ENCODE data around the gene PIGZ. TPM values are rescaled to one million over a fixed set of nuclear protein-coding genes. Genes with fewer than 3 reads are reported as not detected.

The PIGZ gene
- total and polyA plus RNA-seq, 2 experiments from 2014 or later: 3.9 to 7.6 TPM

DNA sequence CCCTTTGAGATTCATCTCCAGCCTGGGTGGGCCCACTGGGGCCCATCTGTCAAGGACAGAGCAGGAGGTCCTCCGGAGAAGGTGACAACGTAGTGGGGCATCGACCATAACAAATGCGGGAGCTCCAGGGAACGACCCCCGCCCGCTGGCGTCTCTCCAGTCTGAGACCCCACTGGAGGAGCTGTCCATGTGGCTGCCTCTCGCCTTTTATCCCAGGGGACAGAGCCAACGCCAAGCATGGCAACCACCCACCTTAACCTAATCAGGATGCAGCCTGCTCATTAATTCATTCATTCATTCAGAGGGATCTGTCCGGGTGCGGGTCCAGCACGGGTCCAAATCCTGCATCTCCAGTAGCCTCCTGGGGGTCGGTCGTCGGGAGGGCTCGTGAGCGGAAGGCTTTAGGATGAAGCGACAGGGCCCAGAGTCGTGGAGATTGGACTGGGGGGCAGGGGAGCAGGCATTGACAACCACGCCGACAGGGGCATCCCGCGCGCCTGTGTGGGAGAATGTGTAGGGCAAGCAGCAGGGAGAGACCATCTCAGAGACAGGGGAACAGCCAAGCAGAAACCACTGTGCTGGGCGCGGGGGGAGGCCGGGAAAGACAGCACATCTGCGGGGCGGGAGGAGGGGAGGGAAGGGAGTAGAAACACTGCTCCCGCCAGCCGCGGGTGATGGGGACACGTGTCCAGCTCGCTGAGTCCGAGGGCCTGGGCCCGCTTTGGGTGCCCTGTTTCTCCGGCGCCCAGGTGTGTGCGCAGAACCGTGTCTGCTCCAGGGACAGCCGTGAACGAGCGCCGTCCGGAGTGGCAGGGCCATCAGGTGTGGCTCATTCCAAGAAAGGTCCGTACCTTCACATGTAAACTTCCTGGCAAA is 1.9 kb downstream of the PIGZ start:
- Histone ChIP-seq H3F3A (ENCODE audit: insufficient read depth) (no peaks in the 10 kb centered on the region), H4K20me1 (ENCODE audit: insufficient read depth) (no peaks in the 10 kb centered on the region), H3K27me3 (replicated peaks; ENCODE audit: insufficient read depth) (no peaks in the 10 kb centered on the region), H3K36me3 (ENCODE audit: low read depth) (no peaks in the 10 kb centered on the region), H3K9me2 (ENCODE audit: insufficient read depth) (no peaks in the 10 kb centered on the region), H3K4me2 (ENCODE audit: unreplicated experiment) (no peak overlapping the region), H2AFZ (no peak overlapping the region), H3K9me3 (ENCODE audit: low read depth) (no peaks in the 10 kb centered on the region), H3K9ac (no peak overlapping the region), H3K27ac (no peak overlapping the region), H3K4me3 (no peak overlapping the region), H3K4me1 (ENCODE audit: insufficient read depth) (no peaks in the 10 kb centered on the region), H3K79me2 (ENCODE audit: insufficient read depth) (no peaks in the 10 kb centered on the region)
- DNase-seq: no peak
- TF ChIP-seq EZH2phosphoT487 (IDR thresholded peaks at IDR 0.05; ENCODE audit: insufficient read depth, low read depth) (no peak), EZH2 (IDR thresholded peaks at IDR 0.05; ENCODE audit: insufficient read depth, poor library complexity, severe bottlenecking) (no peak)
- in situ Hi-C loops (cut with MboI): no loop called here
- WGBS, 2 experiments (ENCODE audit: low coverage in 1 of 2, low lambda C conversion rate in 2 of 2, missing lambda C conversion rate in 2 of 2): 78 to 82% methylated on average over 31 to 47 of the region's 47 CpGs

DNA sequence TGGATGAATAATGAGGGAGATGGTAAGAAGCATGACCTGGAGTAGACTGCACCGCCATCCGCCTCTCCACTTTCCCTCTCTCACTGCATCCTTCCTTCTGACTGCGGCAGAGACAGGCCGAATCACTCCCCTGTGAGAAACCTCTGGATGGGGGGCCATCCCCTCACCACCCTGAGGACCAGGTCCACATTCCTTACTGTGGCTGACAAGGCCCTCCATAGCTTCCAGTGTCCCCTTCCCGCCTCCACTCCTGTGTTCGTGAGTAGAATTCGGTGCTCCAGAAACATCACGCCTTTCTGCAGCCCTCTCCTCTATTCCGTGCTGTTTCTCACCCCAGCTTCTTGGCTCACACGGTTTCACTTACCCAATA is 2.8 kb downstream of the PIGZ start:
- H3K79me2 ChIP-seq (ENCODE audit: insufficient read depth): no peaks in the 10 kb centered on the region
- H3K27ac ChIP-seq: no peak overlapping the region
- H3K27me3 ChIP-seq (replicated peaks; ENCODE audit: insufficient read depth): no peaks in the 10 kb centered on the region
- WGBS, 2 experiments (ENCODE audit: low coverage in 1 of 2, low lambda C conversion rate in 2 of 2, missing lambda C conversion rate in 2 of 2): 89 to 90% methylated on average over 10 of the region's 10 CpGs
- H3K9me3 ChIP-seq (ENCODE audit: low read depth): no peaks in the 10 kb centered on the region
- no peaks in the 10 kb centered on the region for H3F3A ChIP-seq (ENCODE audit: insufficient read depth)
- in situ Hi-C loops (cut with MboI): no loop called here
- no peaks in the 10 kb centered on the region for H3K4me1 ChIP-seq (ENCODE audit: insufficient read depth)
- no peak overlapping the region for H3K9ac ChIP-seq
- H3K4me2 ChIP-seq (ENCODE audit: unreplicated experiment): no peak overlapping the region
- H2AFZ ChIP-seq: no peak overlapping the region
- no peak overlapping the region for H3K4me3 ChIP-seq
- no peak for DNase-seq
- no peaks in the 10 kb centered on the region for H3K36me3 ChIP-seq (ENCODE audit: low read depth)
- TF ChIP-seq EZH2 (IDR thresholded peaks at IDR 0.05; ENCODE audit: insufficient read depth, poor library complexity, severe bottlenecking): no peak
- TF ChIP-seq EZH2phosphoT487 (IDR thresholded peaks at IDR 0.05; ENCODE audit: insufficient read depth, low read depth): no peak
- H3K9me2 ChIP-seq (ENCODE audit: insufficient read depth): no peaks in the 10 kb centered on the region
- H4K20me1 ChIP-seq (ENCODE audit: insufficient read depth): no peaks in the 10 kb centered on the region

DNA sequence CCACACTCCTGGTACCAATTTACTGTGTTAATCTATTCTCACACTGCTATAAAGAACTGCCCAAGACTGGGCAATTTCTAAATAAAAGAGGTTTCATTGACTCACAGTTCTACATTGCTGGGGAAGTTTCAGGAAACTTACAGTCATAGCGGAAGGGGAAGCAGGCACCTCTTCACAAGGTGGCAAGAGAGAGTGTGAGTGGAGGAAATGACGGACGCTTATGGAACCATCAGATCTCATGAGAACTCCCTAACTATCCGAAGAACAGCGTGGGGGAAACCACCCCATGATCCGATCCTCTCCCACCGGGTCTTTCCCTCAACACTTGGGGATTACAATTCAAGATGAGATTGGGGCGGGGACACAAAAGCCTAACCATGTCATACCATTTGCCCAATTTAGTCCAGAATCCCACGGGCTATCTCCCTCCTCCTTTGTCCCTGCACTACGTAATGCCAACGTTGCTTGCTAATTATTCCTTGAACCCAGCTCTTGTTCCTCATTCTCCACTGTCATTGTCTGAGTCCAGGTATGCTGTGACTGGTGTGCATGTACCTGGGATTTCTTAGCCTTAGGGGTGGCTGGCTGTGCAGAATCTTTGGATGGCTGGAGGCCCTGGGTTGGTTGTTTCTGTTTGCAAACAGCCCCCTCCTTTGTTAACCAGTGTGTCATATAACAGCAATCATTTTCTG is 3.4 kb downstream of the PIGZ start:
- Histone ChIP-seq H3K9ac (no peak overlapping the region), H3K4me2 (ENCODE audit: unreplicated experiment) (no peak overlapping the region), H4K20me1 (ENCODE audit: insufficient read depth) (no peaks in the 10 kb centered on the region), H3K79me2 (ENCODE audit: insufficient read depth) (no peaks in the 10 kb centered on the region), H3K36me3 (ENCODE audit: low read depth) (no peaks in the 10 kb centered on the region), H3K9me3 (ENCODE audit: low read depth) (no peaks in the 10 kb centered on the region), H3K27ac (no peak overlapping the region), H2AFZ (no peak overlapping the region), H3K9me2 (ENCODE audit: insufficient read depth) (no peaks in the 10 kb centered on the region), H3K4me3 (no peak overlapping the region), H3K4me1 (ENCODE audit: insufficient read depth) (no peaks in the 10 kb centered on the region), H3K27me3 (replicated peaks; ENCODE audit: insufficient read depth) (no peaks in the 10 kb centered on the region), H3F3A (ENCODE audit: insufficient read depth) (no peaks in the 10 kb centered on the region)
- no peak for DNase-seq
- TF ChIP-seq EZH2 (IDR thresholded peaks at IDR 0.05; ENCODE audit: insufficient read depth, poor library complexity, severe bottlenecking) (no peak), EZH2phosphoT487 (IDR thresholded peaks at IDR 0.05; ENCODE audit: insufficient read depth, low read depth) (no peak)
- in situ Hi-C loops (cut with MboI): no loop called here
- 95 to 96% methylated on average over 11 of the region's 11 CpGs for WGBS, 2 experiments (ENCODE audit: low coverage in 1 of 2, low lambda C conversion rate in 2 of 2, missing lambda C conversion rate in 2 of 2)

DNA sequence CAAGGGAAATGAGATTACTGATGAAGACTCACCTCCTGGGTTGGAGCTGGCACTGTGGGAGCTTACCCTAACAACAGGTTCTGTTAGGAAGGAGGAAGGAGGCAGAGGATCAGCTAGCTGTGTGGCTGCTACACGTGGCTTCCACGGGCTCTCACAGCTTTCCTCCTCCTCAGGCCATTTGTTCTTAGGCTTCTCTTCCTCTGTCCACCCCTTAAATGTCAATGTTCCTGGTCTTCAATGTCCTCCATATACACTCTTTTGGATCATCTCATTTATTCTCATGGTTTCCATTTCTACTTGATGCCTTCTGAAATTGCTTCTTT is 5.0 kb downstream of the PIGZ start:
- no peaks in the 10 kb centered on the region for H3K4me1 ChIP-seq (ENCODE audit: insufficient read depth)
- in situ Hi-C loops (cut with MboI): no loop called here
- 96 to 98% methylated on average over 2 of the region's 2 CpGs for WGBS, 2 experiments (ENCODE audit: low coverage in 1 of 2, low lambda C conversion rate in 2 of 2, missing lambda C conversion rate in 2 of 2)

More for the DNA sequence above, 5.0 kb downstream of the PIGZ start:
- H3K4me2 ChIP-seq (ENCODE audit: unreplicated experiment): no peak overlapping the region
- H3K4me3 ChIP-seq: no peak overlapping the region
- no peak overlapping the region for H3K9ac ChIP-seq
- no peaks in the 10 kb centered on the region for H3K36me3 ChIP-seq (ENCODE audit: low read depth)
- H2AFZ ChIP-seq: no peak overlapping the region
- H4K20me1 ChIP-seq (ENCODE audit: insufficient read depth): no peaks in the 10 kb centered on the region
- no peaks in the 10 kb centered on the region for H3K9me3 ChIP-seq (ENCODE audit: low read depth)
- no peak overlapping the region for H3K27ac ChIP-seq
- H3K9me2 ChIP-seq (ENCODE audit: insufficient read depth): no peaks in the 10 kb centered on the region
- DNase-seq: no peak
- H3K27me3 ChIP-seq (replicated peaks; ENCODE audit: insufficient read depth): no peaks in the 10 kb centered on the region
- TF ChIP-seq EZH2phosphoT487 (IDR thresholded peaks at IDR 0.05; ENCODE audit: insufficient read depth, low read depth): no peak
- no peak for TF ChIP-seq EZH2 (IDR thresholded peaks at IDR 0.05; ENCODE audit: insufficient read depth, poor library complexity, severe bottlenecking)
- H3K79me2 ChIP-seq (ENCODE audit: insufficient read depth): no peaks in the 10 kb centered on the region
- H3F3A ChIP-seq (ENCODE audit: insufficient read depth): no peaks in the 10 kb centered on the region

Measured in GM23248 (cell line).